Neural cell (in vitro differentiated cells): Measurements from ENCODE around the gene IPO11. TPM values are rescaled to one million over a fixed set of nuclear protein-coding genes. Genes with fewer than 3 reads are reported as not detected.

Experiments used
- H2AFZ ChIP-seq: fragments of 200-600, 300-800 bp; sonication (generic), shearing (Covaris generic); 2 replicates; pipeline ENCODE4 v1.6.0; 2014; ENCODE audit warnings: low read depth, mild to moderate bottlenecking, antibody characterized with exemption, low read length, moderate library complexity
- H3F3A ChIP-seq: fragments of 200-600 bp; shearing (Covaris generic); 2 replicates; pipeline ENCODE4 v1.6.1; 2016; ENCODE audit warnings: mild to moderate bottlenecking, moderate library complexity, mixed read lengths, antibody characterized with exemption, low read length; ENCODE audit not compliant: insufficient read depth, poor library complexity, severe bottlenecking
- H3K27ac ChIP-seq: fragments of 200-600, 300-800 bp; sonication (generic), shearing (Covaris generic); 2 replicates; pipeline ENCODE4 v1.5.1; 2014; ENCODE audit warnings: mild to moderate bottlenecking, low read length, moderate library complexity
- H3K27me3 ChIP-seq: fragments of 300-800, 200-600 bp; sonication (generic), shearing (Covaris generic); 2 replicates; pipeline ENCODE4 v1.6.0; 2014; ENCODE audit warnings: mild to moderate bottlenecking, low read depth, low read length, moderate library complexity; ENCODE audit not compliant: insufficient read depth
- H3K36me3 ChIP-seq: fragments of 300-800, 200-600 bp; sonication (generic), shearing (Covaris generic); 2 replicates; pipeline ENCODE4 v1.5.1; 2014; ENCODE audit warnings: mild to moderate bottlenecking, antibody characterized with exemption, low read length, moderate library complexity; ENCODE audit not compliant: insufficient read depth
- H3K4me2 ChIP-seq: fragments of 300-800, 200-600 bp; sonication (generic), shearing (Covaris generic); 2 replicates; pipeline ENCODE4 v1.6.0; 2014; ENCODE audit warnings: mild to moderate bottlenecking, low read length
- H3K4me3 ChIP-seq: fragments of 300-800, 200-600 bp; sonication (generic), shearing (Covaris generic); 2 replicates; pipeline ENCODE4 v1.5.1; 2014; ENCODE audit warnings: mild to moderate bottlenecking, low read length, moderate library complexity
- H3K79me2 ChIP-seq: fragments of 200-600 bp; shearing (Covaris generic); replicated peaks from 2 replicates; pipeline ENCODE4 v1.6.0; 2014; ENCODE audit warnings: mild to moderate bottlenecking, low read length, moderate library complexity; ENCODE audit not compliant: insufficient read depth
- H3K9ac ChIP-seq: fragments of 300-800, 200-600 bp; sonication (generic), shearing (Covaris generic); 2 replicates; pipeline ENCODE4 v1.6.1; 2016; ENCODE audit warnings: mild to moderate bottlenecking, low read length, mixed read lengths
- H3K9me2 ChIP-seq: fragments of 200-600 bp; shearing (Covaris generic); 2 replicates; pipeline ENCODE4 v1.6.1; 2016; ENCODE audit warnings: mild to moderate bottlenecking, low read length, mixed read lengths; ENCODE audit not compliant: insufficient read depth
- H3K9me3 ChIP-seq: fragments of 200-600, 300-800 bp; sonication (generic), shearing (Covaris generic); 2 replicates; pipeline ENCODE4 v1.6.1; 2016; ENCODE audit warnings: mild to moderate bottlenecking, mixed run types, low read length, moderate library complexity, mixed read lengths
- H4K20me1 ChIP-seq: fragments of 200-600 bp; shearing (Covaris generic); 2 replicates; pipeline ENCODE4 v1.6.1; 2016; ENCODE audit warnings: mild to moderate bottlenecking, mixed run types; ENCODE audit not compliant: insufficient read depth
- EP300 ChIP-seq: fragments of 450-650 bp; conservative IDR thresholded peaks from 2 replicates; pipeline ENCODE4 v1.6.1; 2014; ENCODE audit warnings: antibody characterized with exemption, mild to moderate bottlenecking, moderate library complexity; ENCODE audit not compliant: poor library complexity, severe bottlenecking
- EZH2 ChIP-seq: fragments of 200-600, 300-800 bp; shearing (Covaris generic), sonication (generic); IDR thresholded peaks from 2 replicates; pipeline ENCODE4 v1.6.1; 2014; ENCODE audit warnings: antibody characterized with exemption, low read length, borderline replicate concordance, mild to moderate bottlenecking; ENCODE audit not compliant: insufficient read depth, poor library complexity, severe bottlenecking
- MXI1 ChIP-seq: fragments of 450-650 bp; conservative IDR thresholded peaks from 2 replicates; pipeline ENCODE4 v1.6.1; 2014; ENCODE audit warnings: antibody characterized with exemption, mild to moderate bottlenecking; ENCODE audit not compliant: poor library complexity, severe bottlenecking
- POLR2AphosphoS5 ChIP-seq: IDR thresholded peaks from 2 replicates; pipeline ENCODE4 v1.6.1; 2012
- RAD21 ChIP-seq: fragments of 450-650 bp; conservative IDR thresholded peaks from 2 replicates; pipeline ENCODE4 v1.6.1; 2014; ENCODE audit warnings: antibody characterized with exemption, mild to moderate bottlenecking, moderate library complexity
- SMC3 ChIP-seq: fragments of 450-650 bp; conservative IDR thresholded peaks from 2 replicates; pipeline ENCODE4 v1.6.1; 2014; ENCODE audit warnings: antibody characterized with exemption, mild to moderate bottlenecking, moderate library complexity; ENCODE audit not compliant: poor library complexity
- TAF1 ChIP-seq: IDR thresholded peaks from 2 replicates; pipeline ENCODE4 v1.6.1; 2012; ENCODE audit warnings: low read depth
- polyA plus RNA-seq: library from polyadenylated mRNA; depleted of rRNA; stranded (reverse); fragments of >200 nt; gene quantifications from 2 replicates; pipeline ENCODE4 v1.2.3, GENCODE V29; 2014
- TF ChIP-seq, protein P1 (sequence below): IDR thresholded peaks from 2 replicates; pipeline ENCODE4 v1.6.1; 2012; ENCODE audit warnings: borderline replicate concordance
- TF ChIP-seq, protein P2 (sequence below): fragments of 450-650 bp; IDR thresholded peaks from 2 replicates; pipeline ENCODE4 v1.5.1; 2014; ENCODE audit warnings: antibody characterized with exemption, mild to moderate bottlenecking, moderate library complexity; ENCODE audit not compliant: poor library complexity, severe bottlenecking

The IPO11 gene
- polyA plus RNA-seq, 1 donor from 2014 or later, result 12.5 TPM

DNA sequence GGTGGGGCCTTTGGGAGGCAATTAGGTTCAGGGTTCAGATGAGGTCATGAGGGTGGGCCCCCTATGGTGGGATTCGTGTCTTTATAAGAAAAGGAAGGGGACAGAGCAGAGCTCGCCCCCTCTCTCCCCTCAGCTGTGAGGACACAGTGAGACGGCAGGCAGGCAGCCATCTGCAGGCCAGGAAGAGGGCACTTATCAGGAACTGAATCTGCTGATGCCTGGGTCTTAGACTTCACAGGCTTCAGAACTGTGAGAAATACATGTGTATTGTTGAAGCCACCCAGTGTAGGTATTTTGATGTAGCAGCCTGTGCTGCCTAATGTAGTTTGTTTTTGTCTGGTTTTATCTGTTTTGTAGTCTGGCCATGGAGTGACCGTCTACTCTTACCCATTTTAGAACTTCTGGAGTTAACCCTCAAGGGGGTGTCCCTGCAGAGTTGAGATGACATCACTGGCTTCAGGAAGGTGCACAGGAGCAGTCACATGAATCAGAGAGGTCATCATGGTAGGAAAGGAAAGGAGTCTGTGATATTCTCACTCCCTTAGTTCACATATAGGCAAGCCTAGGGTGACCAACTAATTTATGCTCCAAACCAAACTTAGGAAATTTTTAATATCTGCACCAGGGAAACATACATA is 237.0 kb downstream of the IPO11 start:
- Histone ChIP-seq H3K9me2 (no peaks in the 10 kb centered on the region), H3K79me2 (no peaks in the 10 kb centered on the region), H3K27me3 (no peaks in the 10 kb centered on the region), H2AFZ (no peak overlapping the region), H3K4me3 (no peak overlapping the region), H3K4me2 (no peak overlapping the region), H3K27ac (no peak overlapping the region), H3F3A (no peaks in the 10 kb centered on the region), H3K9me3 (no peaks in the 10 kb centered on the region), H3K36me3 (no peaks in the 10 kb centered on the region), H4K20me1 (no peaks in the 10 kb centered on the region), H3K9ac (no peak overlapping the region)
- TF ChIP-seq, protein P1, sequence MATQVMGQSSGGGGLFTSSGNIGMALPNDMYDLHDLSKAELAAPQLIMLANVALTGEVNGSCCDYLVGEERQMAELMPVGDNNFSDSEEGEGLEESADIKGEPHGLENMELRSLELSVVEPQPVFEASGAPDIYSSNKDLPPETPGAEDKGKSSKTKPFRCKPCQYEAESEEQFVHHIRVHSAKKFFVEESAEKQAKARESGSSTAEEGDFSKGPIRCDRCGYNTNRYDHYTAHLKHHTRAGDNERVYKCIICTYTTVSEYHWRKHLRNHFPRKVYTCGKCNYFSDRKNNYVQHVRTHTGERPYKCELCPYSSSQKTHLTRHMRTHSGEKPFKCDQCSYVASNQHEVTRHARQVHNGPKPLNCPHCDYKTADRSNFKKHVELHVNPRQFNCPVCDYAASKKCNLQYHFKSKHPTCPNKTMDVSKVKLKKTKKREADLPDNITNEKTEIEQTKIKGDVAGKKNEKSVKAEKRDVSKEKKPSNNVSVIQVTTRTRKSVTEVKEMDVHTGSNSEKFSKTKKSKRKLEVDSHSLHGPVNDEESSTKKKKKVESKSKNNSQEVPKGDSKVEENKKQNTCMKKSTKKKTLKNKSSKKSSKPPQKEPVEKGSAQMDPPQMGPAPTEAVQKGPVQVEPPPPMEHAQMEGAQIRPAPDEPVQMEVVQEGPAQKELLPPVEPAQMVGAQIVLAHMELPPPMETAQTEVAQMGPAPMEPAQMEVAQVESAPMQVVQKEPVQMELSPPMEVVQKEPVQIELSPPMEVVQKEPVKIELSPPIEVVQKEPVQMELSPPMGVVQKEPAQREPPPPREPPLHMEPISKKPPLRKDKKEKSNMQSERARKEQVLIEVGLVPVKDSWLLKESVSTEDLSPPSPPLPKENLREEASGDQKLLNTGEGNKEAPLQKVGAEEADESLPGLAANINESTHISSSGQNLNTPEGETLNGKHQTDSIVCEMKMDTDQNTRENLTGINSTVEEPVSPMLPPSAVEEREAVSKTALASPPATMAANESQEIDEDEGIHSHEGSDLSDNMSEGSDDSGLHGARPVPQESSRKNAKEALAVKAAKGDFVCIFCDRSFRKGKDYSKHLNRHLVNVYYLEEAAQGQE, result no peak
- no peak for TF ChIP-seq TAF1
- TF ChIP-seq MXI1, result no peak
- TF ChIP-seq POLR2AphosphoS5, result no peak
- TF ChIP-seq SMC3, result no peak
- TF ChIP-seq, protein P2, sequence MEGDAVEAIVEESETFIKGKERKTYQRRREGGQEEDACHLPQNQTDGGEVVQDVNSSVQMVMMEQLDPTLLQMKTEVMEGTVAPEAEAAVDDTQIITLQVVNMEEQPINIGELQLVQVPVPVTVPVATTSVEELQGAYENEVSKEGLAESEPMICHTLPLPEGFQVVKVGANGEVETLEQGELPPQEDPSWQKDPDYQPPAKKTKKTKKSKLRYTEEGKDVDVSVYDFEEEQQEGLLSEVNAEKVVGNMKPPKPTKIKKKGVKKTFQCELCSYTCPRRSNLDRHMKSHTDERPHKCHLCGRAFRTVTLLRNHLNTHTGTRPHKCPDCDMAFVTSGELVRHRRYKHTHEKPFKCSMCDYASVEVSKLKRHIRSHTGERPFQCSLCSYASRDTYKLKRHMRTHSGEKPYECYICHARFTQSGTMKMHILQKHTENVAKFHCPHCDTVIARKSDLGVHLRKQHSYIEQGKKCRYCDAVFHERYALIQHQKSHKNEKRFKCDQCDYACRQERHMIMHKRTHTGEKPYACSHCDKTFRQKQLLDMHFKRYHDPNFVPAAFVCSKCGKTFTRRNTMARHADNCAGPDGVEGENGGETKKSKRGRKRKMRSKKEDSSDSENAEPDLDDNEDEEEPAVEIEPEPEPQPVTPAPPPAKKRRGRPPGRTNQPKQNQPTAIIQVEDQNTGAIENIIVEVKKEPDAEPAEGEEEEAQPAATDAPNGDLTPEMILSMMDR, result no peak
- no peak for TF ChIP-seq EP300
- TF ChIP-seq RAD21, result no peak
- TF ChIP-seq EZH2, result no peak

DNA sequence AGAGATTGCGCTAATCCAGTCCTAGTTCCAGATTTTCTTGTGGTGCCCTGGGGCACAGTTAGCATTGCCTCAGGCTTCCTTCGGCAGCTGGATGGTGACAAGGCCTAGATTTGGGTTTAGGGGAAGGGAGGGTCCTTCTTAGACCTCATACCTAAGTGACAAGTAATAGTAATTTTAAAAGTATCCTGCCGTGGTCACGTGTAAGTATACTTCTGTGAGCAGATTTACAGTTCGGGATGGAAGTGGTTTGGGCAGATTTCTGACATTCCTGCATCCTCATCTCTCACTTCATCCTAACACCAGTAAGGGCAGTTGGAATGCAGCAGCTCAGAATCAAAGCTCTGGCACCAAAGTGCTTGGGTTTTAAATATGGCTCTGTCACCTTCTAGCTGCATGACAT is 237.6 kb downstream of the IPO11 start:
- H3K9ac ChIP-seq, result no peak overlapping the region
- no peaks in the 10 kb centered on the region for H3K9me3 ChIP-seq
- H3K4me3 ChIP-seq, result no peak overlapping the region
- no peaks in the 10 kb centered on the region for H4K20me1 ChIP-seq
- H2AFZ ChIP-seq, result no peak overlapping the region
- no peaks in the 10 kb centered on the region for H3F3A ChIP-seq
- no peaks in the 10 kb centered on the region for H3K36me3 ChIP-seq
- H3K79me2 ChIP-seq, result no peaks in the 10 kb centered on the region
- no peak for TF ChIP-seq RAD21
- no peak for TF ChIP-seq MXI1
- TF ChIP-seq EP300, result no peak
- TF ChIP-seq EZH2, result no peak
- TF ChIP-seq SMC3, result no peak
- TF ChIP-seq, protein P2, result no peak
- TF ChIP-seq, protein P1, result no peak
- TF ChIP-seq TAF1, result no peak
- H3K27me3 ChIP-seq, result no peaks in the 10 kb centered on the region
- no peak overlapping the region for H3K4me2 ChIP-seq
- no peak overlapping the region for H3K27ac ChIP-seq
- no peaks in the 10 kb centered on the region for H3K9me2 ChIP-seq
